ENCODE results near the gene SPAG9.

The SPAG9 gene

GRCh38 chr17:51044976-51045375, 75.7 kb downstream of the SPAG9 start:
- DNase-seq (ENCODE audit: low spot score) = no peak

- no peak for DNase-seq (ENCODE audit: low spot score)
Observed at GRCh38 chr17:51036084-51036483, 84.6 kb downstream of the SPAG9 start.

- DNase-seq (ENCODE audit: low spot score) = peak; percentile 81
Observed at GRCh38 chr17:51035431-51035830, 85.2 kb downstream of the SPAG9 start.

- DNase-seq (ENCODE audit: low spot score) = no peak
Observed at GRCh38 chr17:51034800-51035199, 85.9 kb downstream of the SPAG9 start.

- no peak for DNase-seq (ENCODE audit: low spot score)
Observed at GRCh38 chr17:51032850-51033249, 87.8 kb downstream of the SPAG9 start.

- DNase-seq (ENCODE audit: low spot score) = no peak
Observed at GRCh38 chr17:51029568-51030463, 90.9 kb downstream of the SPAG9 start.

- no peak for DNase-seq (ENCODE audit: low spot score)
Observed at GRCh38 chr17:51029142-51029541, 91.5 kb downstream of the SPAG9 start.

- DNase-seq (ENCODE audit: low spot score) = no peak
Observed at GRCh38 chr17:51028176-51028863, 92.3 kb downstream of the SPAG9 start.

- no peak for DNase-seq (ENCODE audit: low spot score)
Observed at GRCh38 chr17:51018541-51018940, 102.1 kb downstream of the SPAG9 start.

GRCh38 chr17:51017270-51017669, 103.4 kb downstream of the SPAG9 start:
- DNase-seq (ENCODE audit: low spot score) = no peak

- no peak for DNase-seq (ENCODE audit: low spot score)
Observed at GRCh38 chr17:51016099-51016498, 104.6 kb downstream of the SPAG9 start.

- no peak for DNase-seq (ENCODE audit: low spot score)
Observed at GRCh38 chr17:51015145-51015558, 105.5 kb downstream of the SPAG9 start.

GRCh38 chr17:51014129-51014528, 106.5 kb downstream of the SPAG9 start:
- DNase-seq (ENCODE audit: low spot score) = no peak

GRCh38 chr17:51013322-51013721, 107.3 kb downstream of the SPAG9 start:
- DNase-seq (ENCODE audit: low spot score) = no peak

- DNase-seq (ENCODE audit: low spot score) = no peak
Observed at GRCh38 chr17:51012538-51012937, 108.1 kb downstream of the SPAG9 start.

- DNase-seq (ENCODE audit: low spot score) = peak; percentile 34
Observed at GRCh38 chr17:51010173-51010675, 110.4 kb downstream of the SPAG9 start.

- no peak for DNase-seq (ENCODE audit: low spot score)
Observed at GRCh38 chr17:51006601-51007000, 114.1 kb downstream of the SPAG9 start.

- no peak for DNase-seq (ENCODE audit: low spot score)
Observed at GRCh38 chr17:51005768-51006167, 114.9 kb downstream of the SPAG9 start.

- no peak for DNase-seq (ENCODE audit: low spot score)
Observed at GRCh38 chr17:51004249-51004648, 116.4 kb downstream of the SPAG9 start.

- peak; percentile 47 for DNase-seq (ENCODE audit: low spot score)
Observed at GRCh38 chr17:51000835-51001638, 119.6 kb downstream of the SPAG9 start.

GRCh38 chr17:50995668-50996067, 125.0 kb downstream of the SPAG9 start:
- DNase-seq (ENCODE audit: low spot score) = no peak

GRCh38 chr17:50993544-50993943, 127.1 kb downstream of the SPAG9 start:
- no peak for DNase-seq (ENCODE audit: low spot score)
